Limb (tissue), 2 donors: ENCODE measurements around the gene ARMH2.
"Not testable (repeated sequence)": the region's sequence is repeated elsewhere in the genome, so short reads cannot be mapped to it uniquely, and the experiment has no call there.

Experiments
- DNase-seq, 2 donors: peaks; one replicate each; pipeline ENCODE4 v3.0.0-alpha.2; 2016; ENCODE audit errors: extremely low spot score in 2 of 2

ARMH2 gene

DNA sequence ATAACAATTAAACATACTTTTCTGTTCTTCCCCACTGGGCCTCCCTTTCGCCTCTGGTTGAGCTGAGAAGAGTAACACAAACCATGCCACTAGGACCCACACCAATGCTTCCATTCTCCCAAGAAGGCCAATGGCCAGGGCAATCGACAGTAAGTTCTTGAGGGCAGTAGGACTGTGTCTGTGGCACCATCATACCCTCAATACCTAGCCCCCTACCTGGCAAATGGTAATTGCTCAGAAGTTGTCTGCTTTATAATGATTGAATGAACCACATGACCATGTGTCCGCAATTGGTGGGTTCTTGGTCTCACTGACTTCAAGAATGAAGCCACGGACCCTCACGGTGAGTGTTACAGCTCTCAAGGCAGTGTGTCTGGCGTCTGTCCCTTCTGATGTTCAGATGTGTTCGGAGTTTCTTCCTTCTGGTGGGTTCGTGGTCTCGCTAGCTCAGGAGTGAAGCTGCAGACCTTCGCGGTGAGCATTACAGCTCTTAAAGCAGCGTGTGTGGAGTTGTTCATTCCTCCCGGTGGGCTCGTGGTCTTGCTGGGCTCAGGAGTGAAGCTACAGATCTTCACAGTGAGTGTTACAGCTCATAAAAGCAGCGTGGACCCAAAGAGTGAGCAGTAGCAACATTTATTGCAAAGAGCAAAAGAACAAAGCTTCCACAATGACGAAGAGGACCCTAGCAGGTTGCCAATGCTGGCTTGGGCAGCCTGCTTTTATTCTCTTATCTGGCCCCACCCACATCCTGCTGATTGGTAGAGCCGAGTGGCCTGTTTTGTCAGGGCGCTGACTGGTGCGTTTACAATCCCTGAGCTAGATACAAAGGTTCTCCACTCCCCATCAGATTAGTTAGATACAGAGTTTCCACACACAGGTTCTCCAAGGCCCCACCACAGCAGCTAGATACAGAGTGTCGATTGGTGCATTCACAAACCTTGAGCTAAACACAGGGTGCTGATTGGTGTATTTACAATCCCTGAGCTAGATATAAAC, 33.6 kb downstream of the ARMH2 start:
- DNase-seq, result not testable (repeated sequence)

DNA sequence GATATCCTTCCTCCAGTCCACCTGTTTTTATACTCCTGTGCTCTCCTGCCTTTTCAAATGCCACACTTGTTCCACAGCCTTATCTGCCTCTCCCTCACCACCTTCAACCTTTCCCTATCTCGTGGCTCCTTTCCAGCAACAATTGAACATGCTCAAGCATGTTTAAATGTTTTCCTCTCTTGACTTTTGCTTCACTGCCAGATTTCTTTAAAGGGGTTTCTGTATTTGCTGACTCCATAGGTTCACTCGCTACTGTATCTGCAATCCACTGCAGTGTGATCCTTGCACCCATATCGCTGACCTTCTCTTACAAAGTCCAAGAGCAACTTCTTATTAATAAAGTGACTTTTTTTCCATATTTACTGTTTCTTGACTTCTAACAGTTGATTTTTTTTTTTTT, 35.1 kb downstream of the ARMH2 start:
- DNase-seq, result no peak

DNA sequence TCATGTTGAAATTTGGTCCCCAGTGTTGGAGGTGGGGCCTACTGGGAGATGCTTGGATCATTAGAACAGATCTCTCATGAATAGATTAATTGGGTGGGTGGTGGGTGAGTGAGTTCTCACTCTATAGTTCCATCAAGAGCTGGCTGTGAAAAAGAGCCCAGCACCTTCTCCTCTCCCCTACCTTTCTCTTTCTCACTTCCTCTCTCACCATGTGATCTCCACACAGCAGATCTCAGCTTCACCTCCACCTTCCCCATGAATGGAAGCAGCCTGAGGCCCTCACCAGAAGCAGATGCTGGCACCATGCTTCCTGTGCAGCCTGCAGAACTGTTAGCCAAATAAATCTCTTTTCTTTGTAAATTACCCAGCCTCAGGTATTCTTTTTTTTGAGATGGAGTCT, 36.9 kb downstream of the ARMH2 start:
- DNase-seq, result no peak

DNA sequence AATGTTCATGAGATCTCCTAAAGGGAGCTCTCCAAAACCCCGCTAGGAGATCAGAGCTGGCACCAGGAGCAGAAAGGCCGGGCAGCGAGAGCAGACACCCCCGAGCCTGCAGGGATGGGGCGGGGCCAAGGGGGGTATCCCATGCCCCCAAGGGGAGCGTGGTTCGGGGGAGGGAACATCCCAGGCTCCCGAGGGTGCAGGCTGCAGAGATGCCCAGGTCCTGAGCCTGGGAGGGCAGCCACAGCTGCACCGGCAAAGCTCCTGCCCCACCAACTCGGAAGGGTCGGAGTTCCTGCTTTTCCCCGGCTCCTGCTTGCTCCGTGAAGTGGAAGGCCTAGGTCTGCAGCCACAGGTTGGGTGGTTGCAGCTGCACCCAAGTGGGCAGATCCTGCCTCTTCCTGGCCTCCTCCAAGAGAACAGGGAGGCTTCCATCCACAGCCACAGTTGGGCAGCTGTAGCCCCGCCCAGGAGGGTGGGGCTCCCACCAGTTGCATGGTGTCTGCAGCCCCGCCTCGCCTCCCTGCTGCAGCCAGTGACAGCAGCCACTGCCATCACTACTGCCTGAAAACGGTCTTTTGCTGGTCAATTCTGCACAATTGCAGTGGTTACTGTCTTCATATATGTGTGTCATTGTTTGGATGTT, 37.4 kb downstream of the ARMH2 start:
- DNase-seq, result no peak

DNA sequence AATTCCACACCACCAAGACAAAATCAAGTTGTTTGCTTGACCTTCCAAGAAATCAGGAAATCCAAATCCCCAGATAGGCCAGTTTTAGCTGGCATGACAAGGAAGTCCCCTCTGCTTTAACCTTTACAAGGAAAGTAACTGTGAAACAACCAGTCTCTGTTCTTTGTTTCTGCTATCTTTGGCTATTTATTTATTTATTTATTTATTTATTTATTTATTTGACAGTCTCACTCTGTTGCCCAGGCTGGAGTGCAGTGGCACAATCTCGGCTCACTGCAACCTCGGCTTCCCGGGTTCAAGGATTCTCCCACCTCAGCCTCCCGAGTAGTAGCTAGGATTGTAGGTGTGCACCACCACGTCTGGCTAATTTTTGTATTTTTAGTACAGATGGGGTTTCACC, 38.5 kb downstream of the ARMH2 start:
- DNase-seq, result no peak

DNA sequence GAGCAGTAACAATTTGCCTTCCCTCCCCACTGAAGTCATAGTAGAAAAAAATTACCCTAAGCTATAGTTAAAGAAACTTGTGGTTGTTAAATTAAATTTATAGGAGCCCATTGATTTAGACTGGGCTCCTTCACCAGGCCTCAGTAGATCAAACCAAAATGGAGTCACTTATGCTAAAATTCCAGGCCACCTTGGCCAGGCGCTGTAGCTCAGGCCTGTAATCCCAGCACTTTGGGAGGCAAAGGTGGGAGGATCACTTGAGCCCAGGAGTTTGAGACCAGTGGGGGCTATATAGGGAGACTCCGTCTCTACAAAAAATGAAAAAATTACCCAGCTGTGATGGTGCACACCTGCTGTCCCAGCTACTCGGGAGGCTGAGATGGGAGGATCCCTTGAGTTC, 39.0 kb downstream of the ARMH2 start:
- no peak for DNase-seq

DNA sequence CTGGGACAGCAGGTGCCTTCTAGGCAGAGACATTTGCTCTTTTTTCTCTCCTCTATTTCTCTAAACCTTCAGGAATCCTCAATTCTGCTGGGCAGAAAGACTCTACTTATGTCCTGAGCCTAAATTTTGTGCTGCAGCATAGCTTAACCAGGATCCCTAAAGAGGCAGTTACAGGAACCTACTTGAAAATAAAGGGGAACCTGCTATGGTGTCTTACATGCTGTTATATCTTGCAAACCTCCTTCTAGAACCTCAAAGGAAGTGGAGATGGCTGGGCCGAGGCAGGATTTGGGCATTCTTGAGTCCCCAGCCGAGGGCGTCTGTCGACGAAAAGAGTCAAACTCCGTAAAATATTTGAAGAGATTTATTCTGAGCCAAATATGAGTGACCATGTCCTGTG, 41.1 kb downstream of the ARMH2 start:
- DNase-seq, result no peak

DNA sequence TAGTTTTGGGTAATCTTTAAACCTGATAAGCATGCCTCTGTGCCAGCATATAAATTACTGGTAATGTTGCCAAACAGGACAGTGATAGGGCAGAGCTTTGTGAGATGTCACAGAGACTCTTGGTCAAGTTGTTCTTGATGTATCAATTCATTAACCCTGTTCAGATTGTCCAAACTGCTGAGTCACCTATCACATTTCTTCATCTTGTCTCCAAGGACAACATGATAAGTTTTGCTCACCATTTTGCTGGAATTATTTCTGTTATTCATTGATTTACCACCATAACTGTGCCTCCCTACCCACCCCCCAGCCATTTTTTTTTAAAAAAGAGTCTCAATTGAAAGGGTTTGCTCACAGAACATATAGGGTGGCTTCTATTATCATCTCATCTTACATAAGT, 43.4 kb downstream of the ARMH2 start:
- no peak for DNase-seq

DNA sequence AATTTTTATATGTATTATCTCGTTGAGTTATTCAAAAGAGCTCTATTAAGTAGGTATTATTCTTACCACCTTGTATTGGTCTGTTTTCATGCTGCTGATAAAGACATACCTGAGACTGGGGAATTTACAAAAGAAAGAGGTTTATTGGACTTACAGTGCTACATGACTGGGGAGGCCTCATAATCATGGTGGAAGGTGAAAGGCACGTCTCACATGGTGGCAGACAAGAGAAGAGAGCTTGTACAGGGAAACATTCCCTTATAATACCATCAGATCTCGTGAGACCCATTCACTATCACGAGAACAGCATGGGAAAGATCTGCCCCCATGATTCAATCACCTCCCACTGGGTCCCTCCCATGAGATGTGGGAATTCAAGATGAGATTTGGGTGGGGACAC, 44.3 kb downstream of the ARMH2 start:
- not testable (repeated sequence) for DNase-seq

DNA sequence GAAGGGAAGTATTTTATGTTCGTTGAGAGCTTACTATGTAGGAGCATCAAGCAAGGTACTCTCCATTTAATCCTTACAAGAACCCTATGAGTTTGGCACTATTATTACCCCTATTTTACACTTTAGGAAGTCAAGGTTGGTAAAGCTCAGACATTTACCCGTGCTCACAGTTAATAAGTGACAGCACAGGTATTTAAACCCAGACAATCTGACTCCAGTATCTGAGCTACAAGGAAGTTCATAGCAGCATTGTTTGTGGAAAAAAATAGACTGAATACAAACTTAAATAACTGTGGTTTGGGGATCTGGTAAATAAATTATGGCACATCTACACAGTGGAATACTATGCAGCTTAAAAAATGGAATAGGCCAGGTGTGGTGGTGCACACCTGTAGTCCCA, 45.2 kb downstream of the ARMH2 start:
- DNase-seq, result no peak

DNA sequence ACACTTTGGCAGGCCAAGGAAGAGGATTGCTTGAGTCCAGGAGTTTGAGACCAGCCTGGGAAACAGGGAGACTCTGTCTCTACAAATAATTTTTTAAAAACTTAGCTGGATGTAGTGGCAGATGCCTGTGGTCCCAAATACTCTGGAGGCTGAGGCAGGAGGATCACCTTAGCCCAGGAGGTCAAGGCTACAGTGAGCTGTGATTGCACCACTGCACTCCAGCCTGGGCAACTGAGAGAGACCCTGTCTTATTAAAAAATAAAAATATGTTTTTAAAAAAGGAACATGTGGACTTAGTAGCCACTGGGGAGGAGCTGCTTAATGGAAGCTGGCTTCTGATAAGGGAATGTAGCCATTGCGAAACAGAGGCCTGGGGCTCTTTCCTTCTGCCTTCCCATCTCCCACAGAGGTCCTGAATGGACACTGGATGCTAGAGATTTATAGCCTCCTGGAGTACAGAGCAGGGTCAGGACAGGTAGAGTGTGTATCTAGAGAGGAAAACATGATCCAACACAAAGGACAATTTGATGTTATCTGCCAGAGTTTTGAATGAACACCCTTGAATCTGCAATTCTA, 45.7 kb downstream of the ARMH2 start:
- no peak for DNase-seq

DNA sequence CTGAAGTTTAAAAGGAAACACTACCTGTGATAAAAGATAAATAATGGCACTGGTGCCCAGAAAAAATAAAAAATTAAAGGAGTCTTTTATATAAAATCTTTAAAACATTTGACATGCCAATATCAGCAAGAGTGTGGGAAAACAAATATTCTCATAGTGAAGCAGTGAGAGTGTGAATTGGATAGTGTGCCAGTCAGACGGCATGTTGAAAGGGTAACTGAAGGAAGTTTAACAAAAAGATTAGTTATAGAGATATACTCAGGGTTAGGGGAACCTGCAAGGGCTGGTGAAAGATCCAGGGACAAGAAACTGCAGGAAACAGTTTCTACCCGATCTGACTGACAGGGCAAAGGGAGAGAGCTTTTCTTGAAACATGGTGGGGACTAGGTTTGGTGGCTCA, 46.2 kb downstream of the ARMH2 start:
- DNase-seq, result no peak

DNA sequence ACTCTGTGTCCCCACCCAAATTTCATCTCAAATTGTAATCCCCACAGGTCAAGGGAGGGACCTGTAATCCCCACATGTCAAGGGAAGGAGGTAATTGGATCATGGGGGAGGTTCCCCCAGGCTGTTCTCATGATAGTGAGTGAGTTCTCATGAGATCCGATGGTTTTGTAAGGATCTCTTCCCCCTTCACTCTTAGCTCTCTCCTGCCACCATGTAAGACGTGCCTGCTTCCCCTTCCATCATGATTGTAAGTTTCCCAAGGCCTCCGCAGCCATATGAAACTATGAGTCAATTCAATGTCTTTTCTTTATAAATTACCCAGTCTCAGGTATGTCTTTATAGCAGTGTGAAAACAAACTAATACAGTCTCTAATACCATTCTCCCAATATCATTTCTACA, 47.8 kb downstream of the ARMH2 start:
- DNase-seq, result not testable (repeated sequence)

DNA sequence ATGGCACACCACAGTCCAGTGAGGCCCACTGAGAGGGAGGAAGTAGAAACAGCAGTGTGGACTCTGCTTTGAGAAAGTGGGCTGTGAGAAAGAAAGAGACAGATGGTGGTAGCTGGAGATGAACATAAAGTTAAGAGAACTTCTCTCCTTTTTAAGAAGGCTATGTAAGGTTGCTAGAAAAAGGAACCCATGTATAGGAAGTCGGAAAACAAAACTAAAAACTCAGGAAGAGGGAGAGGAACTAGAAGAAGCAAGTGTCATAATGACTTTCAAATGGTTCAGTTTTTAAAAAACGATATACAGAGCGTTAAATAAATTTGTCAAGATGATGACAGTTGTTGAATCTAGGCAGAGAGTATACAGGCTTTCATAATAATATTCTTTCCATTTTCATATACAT, 49.4 kb downstream of the ARMH2 start:
- DNase-seq, result no peak
